ENCODE results near the gene CLTB. TPM values are rescaled to one million over a fixed set of nuclear protein-coding genes. Genes with fewer than 3 reads are reported as not detected.
"Not testable (repeated sequence)": the region's sequence is repeated elsewhere in the genome, so short reads cannot be mapped to it uniquely, and the experiment has no call there.

CLTB gene
- 59.1 TPM for polyA plus RNA-seq (2012; ENCODE audit: insufficient read depth, insufficient read length)

- peak; percentile 71 for DNase-seq (ENCODE audit: low read depth, low spot score)
- peak within 1 kb of the TSS; percentile 64 for H3K4me3 ChIP-seq (ENCODE audit: low read length)
Observed at GRCh38 chr5:176415952-176416924, at the start of gene CLTB. Gene CLTB, minus strand, starts transcription at chr5:176416539. Its CDS starts 176 bp downstream, at chr5:176416363.

GRCh38 chr5:176463113-176463764 lies 46.9 kb upstream of the CLTB start:
- no peak for DNase-seq (ENCODE audit: low read depth, low spot score)
- no peak overlapping the region for H3K4me3 ChIP-seq (ENCODE audit: low read length)

GRCh38 chr5:176461349-176461748 lies 45.0 kb upstream of the CLTB start:
- no peak for DNase-seq (ENCODE audit: low read depth, low spot score)
- no peak overlapping the region for H3K4me3 ChIP-seq (ENCODE audit: low read length)

- no peak for DNase-seq (ENCODE audit: low read depth, low spot score)
- H3K4me3 ChIP-seq (ENCODE audit: low read length): no peak overlapping the region
Observed at GRCh38 chr5:176458904-176459561, 42.7 kb upstream of the CLTB start.

- no peak for DNase-seq (ENCODE audit: low read depth, low spot score)
- H3K4me3 ChIP-seq (ENCODE audit: low read length): no peak overlapping the region
Observed at GRCh38 chr5:176454724-176455394, 38.5 kb upstream of the CLTB start.

GRCh38 chr5:176450077-176450476 lies 33.7 kb upstream of the CLTB start:
- DNase-seq (ENCODE audit: low read depth, low spot score): no peak
- H3K4me3 ChIP-seq (ENCODE audit: low read length): no peak overlapping the region

GRCh38 chr5:176447978-176448608 lies 31.8 kb upstream of the CLTB start, which contains the start of gene FAF2:
Gene FAF2, plus strand, starts transcription at chr5:176448385. Its CDS starts 23 bp downstream, at chr5:176448408.
- H3K4me3 ChIP-seq (ENCODE audit: low read length): peak within 1 kb of the TSS; percentile 91
- peak; percentile 99 for DNase-seq (ENCODE audit: low read depth, low spot score)

GRCh38 chr5:176447591-176447977 lies 31.2 kb upstream of the CLTB start:
- no peak for DNase-seq (ENCODE audit: low read depth, low spot score)
- peak overlapping the region; percentile 89 for H3K4me3 ChIP-seq (ENCODE audit: low read length)

GRCh38 chr5:176446884-176447590 lies 30.7 kb upstream of the CLTB start:
- H3K4me3 ChIP-seq (ENCODE audit: low read length): peak overlapping the region; percentile 89
- no peak for DNase-seq (ENCODE audit: low read depth, low spot score)

- no peak overlapping the region for H3K4me3 ChIP-seq (ENCODE audit: low read length)
Observed at GRCh38 chr5:176446028-176446665, 29.8 kb upstream of the CLTB start.

GRCh38 chr5:176444742-176445141 lies 28.4 kb upstream of the CLTB start:
- no peak overlapping the region for H3K4me3 ChIP-seq (ENCODE audit: low read length)
- no peak for DNase-seq (ENCODE audit: low read depth, low spot score)

More at GRCh38 chr5:176446028-176446665, 29.8 kb upstream of the CLTB start:
- no peak for DNase-seq (ENCODE audit: low read depth, low spot score)

GRCh38 chr5:176442911-176443310 lies 26.6 kb upstream of the CLTB start:
- not testable (repeated sequence) for DNase-seq (ENCODE audit: low read depth, low spot score); H3K4me3 ChIP-seq (ENCODE audit: low read length)

- no peak overlapping the region for H3K4me3 ChIP-seq (ENCODE audit: low read length)
- no peak for DNase-seq (ENCODE audit: low read depth, low spot score)
Observed at GRCh38 chr5:176441921-176442323, 25.6 kb upstream of the CLTB start.

- H3K4me3 ChIP-seq (ENCODE audit: low read length): no peak overlapping the region
- DNase-seq (ENCODE audit: low read depth, low spot score): no peak
Observed at GRCh38 chr5:176440927-176441706, 24.8 kb upstream of the CLTB start.

GRCh38 chr5:176438959-176439757 lies 22.8 kb upstream of the CLTB start:
- no peak overlapping the region for H3K4me3 ChIP-seq (ENCODE audit: low read length)
- no peak for DNase-seq (ENCODE audit: low read depth, low spot score)

GRCh38 chr5:176436656-176437055 lies 20.3 kb upstream of the CLTB start:
- peak overlapping the region; percentile 45 for H3K4me3 ChIP-seq (ENCODE audit: low read length)
- DNase-seq (ENCODE audit: low read depth, low spot score): peak; percentile 47

All from Jurkat, Clone E6-1 (cell line).